ENCODE measurements around the gene STK4.
A peak's percentile ranks its signal among the peaks of the same experiment; 100 is the strongest.
"Not testable (repeated sequence)": the region's sequence is repeated elsewhere in the genome, so short reads cannot be mapped to it uniquely, and the experiment has no call there.

STK4 gene

GRCh38 chr20:44983093-44983674, 16.9 kb downstream of the STK4 start:
- no peak for DNase-seq (ENCODE audit: low read depth in 3 of 3)

DNA sequence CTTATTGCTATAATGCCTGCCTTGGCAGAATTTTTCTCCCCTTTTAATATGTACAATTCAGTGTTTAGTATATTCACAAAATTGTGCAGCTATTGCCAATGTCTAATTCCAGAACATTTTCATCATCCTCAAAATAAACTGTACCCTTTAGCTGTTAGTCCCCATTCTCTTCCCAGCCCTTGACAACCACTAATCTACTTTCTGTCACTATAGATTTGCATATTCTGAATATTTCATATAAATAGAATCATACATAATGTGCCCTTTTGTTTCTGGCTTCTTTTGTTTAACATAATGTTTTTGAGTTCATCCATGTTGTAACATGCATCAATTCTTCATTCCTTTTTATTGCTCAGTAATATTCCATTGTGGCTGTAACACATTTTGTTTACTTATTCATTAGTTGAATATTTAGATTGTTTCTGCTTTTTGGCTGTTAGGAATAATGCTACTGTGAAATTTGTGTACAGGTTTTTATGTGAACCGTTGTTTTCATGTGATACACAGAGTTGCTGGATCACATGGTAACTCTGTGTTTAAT, 22.4 kb downstream of the STK4 start:
- DNase-seq (ENCODE audit: low read depth in 3 of 3) = no peak

DNA sequence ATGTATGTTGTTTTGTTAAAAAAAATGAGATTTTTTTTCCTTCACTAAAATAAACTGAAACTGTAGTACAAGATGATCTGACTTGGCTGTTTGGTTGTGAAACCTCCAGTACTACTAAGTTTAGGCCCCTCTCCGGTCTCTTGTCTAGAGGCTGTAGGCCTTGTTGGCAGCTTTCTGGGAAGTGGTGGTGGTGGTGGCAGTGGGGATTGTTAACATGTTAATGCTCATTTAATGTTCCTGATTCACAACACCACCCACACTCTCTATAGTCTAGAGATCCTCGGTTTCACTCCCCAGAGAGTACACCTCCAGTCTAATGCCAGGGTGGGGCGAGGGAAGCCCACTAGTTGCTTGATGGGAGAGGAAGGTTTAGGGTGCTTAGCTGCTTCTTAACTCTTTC, 24.1 kb downstream of the STK4 start:
- DNase-seq (ENCODE audit: low read depth in 3 of 3) = peak; percentile 32 to 53 (median 38)

- no peak for DNase-seq (ENCODE audit: low read depth in 3 of 3)
Measured at GRCh38 chr20:44990957-44991356, 24.6 kb downstream of the STK4 start.

DNA sequence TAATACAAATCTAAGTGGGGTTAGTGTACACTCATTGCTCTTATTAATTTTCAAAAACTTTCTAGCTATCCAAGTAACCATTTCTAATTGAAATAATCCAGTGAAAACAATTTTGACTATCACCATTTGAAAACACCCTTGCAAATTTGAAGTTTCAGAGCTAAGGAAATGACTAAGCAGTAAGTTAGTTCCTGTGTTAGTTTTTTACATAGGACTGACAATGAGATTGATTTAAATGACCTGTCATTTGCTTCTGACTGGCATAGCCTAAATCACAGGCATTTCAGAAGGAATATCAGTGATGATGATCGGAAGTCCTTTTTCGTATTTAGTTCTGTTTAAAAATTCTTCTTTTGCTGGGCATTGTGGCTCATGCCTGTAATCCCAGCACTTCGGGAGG, 27.0 kb downstream of the STK4 start:
- DNase-seq (ENCODE audit: low read depth in 3 of 3) = no peak

DNA sequence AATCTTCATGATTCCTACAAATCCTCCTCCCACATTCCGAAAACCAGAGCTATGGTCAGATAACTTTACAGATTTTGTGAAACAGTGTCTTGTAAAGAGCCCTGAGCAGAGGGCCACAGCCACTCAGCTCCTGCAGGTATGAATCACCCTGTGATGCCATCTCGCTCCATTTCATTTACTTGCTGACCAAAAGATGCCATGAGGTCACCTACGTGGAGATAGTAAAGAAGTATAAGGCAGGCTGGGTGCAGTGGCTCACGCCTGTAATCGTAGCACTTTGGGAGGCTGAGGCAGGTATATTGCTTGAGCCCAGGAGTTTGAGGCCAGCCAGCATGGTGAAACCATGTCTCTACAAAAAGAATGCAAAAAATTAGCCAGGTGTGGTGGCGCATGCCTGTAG, 30.9 kb downstream of the STK4 start:
- DNase-seq (ENCODE audit: low read depth in 3 of 3) = no peak

- no peak for DNase-seq (ENCODE audit: low read depth in 3 of 3)
Measured at GRCh38 chr20:44997668-44998067, 31.4 kb downstream of the STK4 start.

GRCh38 chr20:45008521-45009049, 42.3 kb downstream of the STK4 start:
- DNase-seq (ENCODE audit: low read depth in 3 of 3) = no peak

GRCh38 chr20:45010399-45010828, 44.1 kb downstream of the STK4 start:
- DNase-seq (ENCODE audit: low read depth in 3 of 3) = no peak

- peak in 2 of 3 experiments; percentile 26 to 43 for DNase-seq (ENCODE audit: low read depth in 3 of 3)
Measured at GRCh38 chr20:45011108-45011526, 44.8 kb downstream of the STK4 start.

GRCh38 chr20:45012682-45013302, 46.5 kb downstream of the STK4 start:
- no peak for DNase-seq (ENCODE audit: low read depth in 3 of 3)

DNA sequence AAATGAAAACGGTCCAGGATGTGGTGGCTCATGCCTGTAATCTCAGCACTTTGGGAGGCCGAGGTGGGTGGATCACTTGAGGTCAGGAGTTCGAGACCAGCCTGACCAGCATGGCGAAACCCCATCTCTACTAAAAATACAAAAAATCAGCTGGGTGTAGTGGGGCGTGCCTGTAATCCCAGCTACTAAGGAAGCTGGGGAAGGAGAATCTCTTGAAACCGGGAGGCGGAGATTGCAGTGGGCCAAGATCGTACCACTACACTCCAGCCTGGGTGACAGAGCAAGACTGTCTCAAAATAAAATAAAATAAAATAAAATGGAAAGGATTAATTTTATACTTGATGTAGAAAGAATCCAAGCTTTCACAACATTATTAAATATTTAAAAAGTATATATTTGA, 47.8 kb downstream of the STK4 start:
- DNase-seq (ENCODE audit: low read depth in 3 of 3) = not testable (repeated sequence)

DNA sequence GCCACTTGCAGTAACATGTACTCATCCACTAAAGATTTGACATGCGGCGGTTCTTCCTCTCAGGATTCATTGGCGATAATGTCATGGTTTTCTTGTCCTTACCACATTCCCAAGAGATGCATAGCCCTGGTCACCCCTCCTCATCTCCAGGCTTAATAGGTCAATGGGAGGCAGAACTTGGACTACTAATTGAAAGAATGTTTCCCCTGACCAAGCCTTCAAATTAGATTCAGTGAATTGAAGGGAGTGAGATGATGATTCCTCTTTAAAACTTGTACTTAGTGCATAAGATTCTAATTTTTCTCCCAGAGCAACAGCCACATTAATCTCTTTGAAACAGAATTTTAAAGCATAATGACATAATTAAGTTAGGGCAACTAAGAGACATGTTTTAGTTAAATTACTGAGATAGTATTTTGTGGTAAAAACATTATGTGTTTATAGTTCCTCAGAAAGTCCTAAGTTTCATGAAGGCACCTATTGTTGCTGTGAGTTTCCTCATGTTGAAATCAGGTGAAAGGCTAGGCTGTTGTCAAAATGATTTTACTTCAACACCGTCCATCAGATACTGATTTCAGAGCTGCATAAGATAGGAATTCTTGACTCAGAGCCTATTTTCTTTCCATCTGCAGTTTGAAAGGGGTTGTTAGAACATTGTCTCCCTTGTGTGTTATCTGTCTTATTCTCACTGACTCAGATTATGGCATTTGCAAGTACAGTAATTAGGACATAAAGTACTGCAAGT, 48.5 kb downstream of the STK4 start:
- DNase-seq (ENCODE audit: low read depth in 3 of 3) = no peak

DNA sequence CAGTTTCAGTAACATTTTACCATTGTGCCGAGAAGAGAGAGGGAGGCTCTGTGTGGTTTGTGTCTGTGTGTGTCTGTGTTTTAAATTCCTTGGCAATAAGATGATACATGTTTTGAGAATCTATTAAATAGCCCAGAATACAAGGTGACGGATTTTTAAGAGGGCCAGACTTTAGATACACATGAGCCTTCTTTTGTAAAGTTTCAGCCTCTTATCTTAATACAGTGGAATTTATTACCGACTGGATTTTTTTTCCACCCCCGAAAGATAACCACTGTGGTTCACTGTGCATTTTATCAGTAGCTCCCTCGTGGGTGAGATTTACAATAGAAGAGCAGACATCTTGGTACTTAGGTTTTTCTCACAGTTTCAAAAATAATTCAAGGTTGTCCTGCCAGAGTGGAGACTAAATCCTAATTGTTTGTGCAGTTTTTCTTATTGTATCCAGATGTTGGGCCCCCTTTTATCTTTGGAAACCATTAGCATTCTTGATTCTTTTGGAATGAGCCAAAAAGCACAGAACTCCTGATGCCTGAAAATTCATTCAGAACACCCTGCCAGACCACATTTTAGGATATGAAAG, 49.9 kb downstream of the STK4 start:
- no peak for DNase-seq (ENCODE audit: low read depth in 3 of 3)

- DNase-seq (ENCODE audit: low read depth in 3 of 3) = no peak
Measured at GRCh38 chr20:45017281-45017680, 51.0 kb downstream of the STK4 start.

GRCh38 chr20:45017857-45018256, 51.5 kb downstream of the STK4 start:
- DNase-seq (ENCODE audit: low read depth in 3 of 3) = no peak

DNA sequence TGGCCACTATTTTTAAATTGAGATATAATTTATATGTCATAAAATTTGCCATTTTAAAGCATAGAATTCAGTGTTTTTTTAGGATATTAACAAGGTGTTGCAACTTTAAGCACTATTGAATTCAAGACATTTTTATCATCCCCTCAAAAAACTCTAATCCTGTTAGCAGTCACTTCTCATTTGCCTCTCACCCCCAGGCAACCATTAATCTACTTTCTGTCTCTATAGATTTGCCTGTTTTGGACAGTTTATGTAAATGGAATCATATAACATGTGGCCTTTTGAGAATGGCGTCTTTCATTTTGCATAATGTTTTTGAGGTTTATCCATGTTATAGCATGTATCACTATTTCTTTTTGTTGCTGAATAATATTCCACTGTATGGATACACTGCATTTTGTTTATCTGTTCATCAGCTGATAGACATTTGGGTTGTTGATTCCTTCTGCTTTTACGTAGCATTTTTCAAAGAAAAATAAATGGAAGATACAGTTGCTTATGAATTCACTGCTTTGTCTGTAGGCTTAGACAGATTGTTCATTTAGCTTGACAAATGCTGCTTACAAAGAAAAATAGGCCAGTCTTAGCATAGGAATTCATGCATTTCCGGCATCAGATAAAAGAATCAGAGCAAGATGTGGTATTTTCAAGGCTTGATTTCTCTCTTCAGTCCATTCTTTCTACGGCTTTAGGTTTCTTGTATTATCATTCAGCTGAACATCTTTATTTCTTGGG, 52.9 kb downstream of the STK4 start:
- no peak for DNase-seq (ENCODE audit: low read depth in 3 of 3)

DNA sequence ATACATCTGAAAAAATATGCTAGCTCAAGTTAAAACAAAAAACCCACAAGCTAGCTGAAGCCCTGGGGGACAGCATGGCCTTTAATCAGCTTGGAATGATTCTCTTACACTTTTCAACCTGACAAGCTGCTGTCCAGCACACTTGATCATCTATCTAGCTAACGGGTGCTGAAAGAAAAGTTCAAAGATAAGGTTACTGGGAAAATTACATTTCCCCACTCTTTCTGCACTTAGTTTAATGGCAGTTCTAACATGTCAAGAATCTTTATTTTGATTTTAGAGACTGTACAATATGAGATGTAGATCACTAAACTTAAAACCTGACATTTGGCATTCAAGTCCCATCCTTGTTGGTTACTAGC, 53.4 kb downstream of the STK4 start:
- DNase-seq (ENCODE audit: low read depth in 3 of 3) = no peak

GRCh38 chr20:45020236-45020886, 54.0 kb downstream of the STK4 start:
- no peak for DNase-seq (ENCODE audit: low read depth in 3 of 3)

DNA sequence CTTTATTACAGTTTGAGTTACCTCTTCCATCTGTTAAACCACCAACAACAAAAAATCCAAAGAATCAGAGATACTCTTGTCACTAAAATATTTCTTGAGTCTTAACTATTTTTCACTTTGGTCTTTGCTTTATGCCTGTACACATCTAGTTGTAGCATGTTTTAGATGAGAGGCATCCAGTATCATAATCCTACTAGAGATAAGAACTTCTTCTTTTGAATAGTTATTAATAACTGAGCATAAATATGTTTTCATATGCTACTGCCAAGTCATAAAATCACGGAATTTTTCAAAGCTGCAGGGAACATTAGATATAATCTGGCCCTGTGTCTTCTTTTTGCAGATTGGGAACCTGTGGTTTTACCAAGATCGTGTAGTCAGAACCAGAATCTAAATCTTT, 55.3 kb downstream of the STK4 start:
- DNase-seq (ENCODE audit: low read depth in 3 of 3) = no peak

DNA sequence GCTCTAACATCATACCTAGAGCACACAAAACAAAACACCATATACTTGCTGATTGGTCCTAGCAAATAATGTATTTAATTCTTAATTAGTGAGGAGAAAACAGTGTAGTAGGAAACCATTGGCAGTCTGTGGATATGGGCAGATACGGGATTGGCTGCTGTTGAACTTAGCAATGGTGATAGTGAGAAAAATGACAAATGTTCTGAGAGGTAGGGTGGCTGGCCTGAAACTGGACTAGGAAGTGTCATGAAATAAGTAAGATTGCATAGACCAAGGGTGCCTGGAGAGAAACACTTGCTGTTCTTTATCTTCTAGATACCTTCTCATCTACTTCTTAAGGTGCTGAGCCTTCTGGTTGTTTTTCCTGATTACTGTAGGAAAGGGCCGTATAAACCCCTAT, 56.8 kb downstream of the STK4 start:
- DNase-seq (ENCODE audit: low read depth in 3 of 3) = not testable (repeated sequence)
